ENCODE results near the gene APOC3.
"Not testable (repeated sequence)": the region's sequence is repeated elsewhere in the genome, so short reads cannot be mapped to it uniquely, and the experiment has no call there.

Gene APOC3

GRCh38 chr11:116832350-116833290 lies 2.9 kb downstream of the APOC3 start:
- DNase-seq = no peak

DNA sequence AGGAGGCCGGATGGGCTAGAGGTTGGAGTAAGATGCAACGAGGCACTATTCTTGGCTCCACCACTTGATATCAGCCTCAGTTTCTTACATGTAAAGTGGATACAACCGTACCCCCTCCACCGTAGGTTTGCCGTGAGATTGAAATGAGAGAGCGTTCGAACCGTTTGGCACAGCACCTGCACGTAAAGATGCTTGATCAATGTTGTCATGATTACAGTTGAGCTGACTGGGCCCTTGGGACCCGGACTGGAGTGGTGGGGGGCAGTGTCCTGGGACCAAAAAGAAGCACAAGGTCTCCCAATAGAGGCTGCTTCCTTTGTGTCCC lies 3.7 kb downstream of the APOC3 start:
- DNase-seq = no peak

GRCh38 chr11:116833816-116834534 lies 4.3 kb downstream of the APOC3 start:
- DNase-seq = no peak

DNA sequence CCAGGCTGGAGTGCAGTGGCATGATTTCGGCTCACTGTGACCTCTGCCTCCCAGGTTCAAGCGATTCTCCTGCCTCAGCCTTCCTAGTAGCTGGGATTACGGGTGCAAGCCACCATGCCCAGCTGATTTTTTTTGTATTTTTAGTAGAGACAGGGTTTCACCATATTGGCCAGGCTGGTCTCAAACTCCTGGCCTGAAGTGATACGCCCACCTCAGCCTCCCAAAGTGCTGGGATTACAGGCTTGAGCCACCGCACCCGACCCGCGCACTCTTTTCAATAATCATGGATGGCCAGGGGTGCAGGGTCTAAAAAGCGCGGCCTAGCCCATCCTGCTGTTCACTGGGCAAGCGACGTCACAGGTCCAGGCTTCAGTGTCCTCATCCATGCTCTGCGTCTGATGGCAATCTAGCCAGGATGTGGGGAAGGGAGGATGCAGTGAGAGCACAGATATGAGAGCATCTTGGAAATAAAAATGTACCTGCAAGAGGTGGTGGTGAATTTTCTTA lies 4.9 kb downstream of the APOC3 start:
- not testable (repeated sequence) for DNase-seq

DNA sequence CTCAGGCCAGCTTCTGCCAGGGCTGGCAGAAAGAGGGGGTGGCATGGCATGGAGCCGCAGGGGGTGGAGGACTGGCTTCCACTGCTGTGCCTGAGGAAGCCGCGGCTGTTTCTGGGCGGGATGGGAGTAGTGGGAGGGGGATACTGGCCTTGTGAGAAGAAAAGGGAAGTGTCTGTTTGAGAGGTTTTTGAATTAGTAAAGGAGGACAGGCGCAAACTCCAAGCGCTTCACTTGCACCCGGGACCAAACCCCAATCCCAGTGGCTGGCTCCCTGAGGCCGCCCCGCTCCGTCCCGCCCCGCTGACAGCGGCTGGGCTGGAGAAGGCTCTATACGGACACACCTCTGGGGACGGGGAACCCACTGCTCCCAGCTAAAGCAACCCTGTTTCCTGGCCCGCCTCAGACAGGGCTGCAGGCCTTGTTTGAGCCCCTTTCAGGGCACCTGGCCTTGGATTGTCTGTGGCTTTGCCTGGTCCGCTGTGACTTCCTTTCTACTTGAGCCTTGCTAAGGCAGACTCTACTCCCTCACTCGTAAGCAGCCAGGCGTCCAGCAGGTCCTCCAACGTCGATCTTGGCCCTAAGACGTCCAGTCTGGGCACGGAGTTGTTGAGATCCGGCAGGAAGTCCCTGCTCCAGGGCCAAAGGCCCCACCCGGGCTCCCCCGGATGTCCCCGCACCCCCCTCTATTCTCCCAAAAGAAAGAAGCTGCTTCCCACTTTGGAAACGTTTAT lies 5.5 kb downstream of the APOC3 start:
- peak; percentile 78 for DNase-seq

- DNase-seq = peak; percentile 91
Observed at GRCh38 chr11:116835791-116836631, 6.3 kb downstream of the APOC3 start.

- DNase-seq = no peak
Observed at GRCh38 chr11:116836632-116836991, 6.9 kb downstream of the APOC3 start.

DNA sequence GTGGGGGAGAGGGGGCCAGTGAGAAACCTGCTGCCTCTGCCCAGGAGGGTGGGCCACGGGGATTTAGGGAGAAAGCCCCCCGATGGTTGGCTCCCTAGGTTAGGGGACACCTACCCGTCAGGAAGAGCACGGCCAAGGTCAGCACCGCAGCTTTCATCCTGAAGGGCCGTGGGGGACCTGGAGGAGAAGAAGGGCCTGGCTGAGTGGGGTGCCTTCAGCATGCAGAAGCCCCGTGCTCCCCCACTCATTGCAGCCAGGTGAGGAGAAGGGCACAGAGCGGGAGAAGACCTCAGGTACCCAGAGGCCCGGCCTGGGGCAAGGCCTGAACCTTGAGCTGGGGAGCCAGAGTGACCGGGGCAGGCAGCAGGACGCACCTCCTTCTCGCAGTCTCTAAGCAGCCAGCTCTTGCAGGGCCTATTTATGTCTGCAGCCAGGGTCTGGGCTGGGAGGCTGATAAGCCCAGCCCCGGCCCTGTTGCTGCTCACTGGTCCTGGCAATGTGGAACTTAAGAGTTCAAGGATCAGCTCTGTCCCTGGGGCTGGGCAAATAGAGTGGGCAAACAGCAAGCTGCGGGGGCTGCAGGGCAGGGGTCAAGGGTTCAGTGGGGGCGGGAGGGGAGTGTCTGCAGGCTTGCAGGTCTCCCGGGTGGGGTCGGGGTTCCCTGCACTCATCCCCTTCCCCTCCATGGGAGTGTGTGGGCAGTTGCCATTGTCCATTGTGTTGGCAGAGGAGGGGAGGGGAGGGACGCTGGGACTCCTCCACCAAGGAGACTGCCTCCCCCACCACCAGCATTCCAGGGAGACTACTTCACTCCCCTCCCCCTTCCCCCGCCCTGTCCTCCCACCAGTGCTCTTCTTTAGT lies 7.8 kb downstream of the APOC3 start, which contains the start of gene APOA1:
Gene APOA1, minus strand, starts transcription at position 392 of the 861 bp plus-strand sequence. Its CDS starts 235 bp downstream, at position 157.
- no peak for DNase-seq

GRCh38 chr11:116838321-116839084 lies 8.8 kb downstream of the APOC3 start:
- no peak for DNase-seq

DNA sequence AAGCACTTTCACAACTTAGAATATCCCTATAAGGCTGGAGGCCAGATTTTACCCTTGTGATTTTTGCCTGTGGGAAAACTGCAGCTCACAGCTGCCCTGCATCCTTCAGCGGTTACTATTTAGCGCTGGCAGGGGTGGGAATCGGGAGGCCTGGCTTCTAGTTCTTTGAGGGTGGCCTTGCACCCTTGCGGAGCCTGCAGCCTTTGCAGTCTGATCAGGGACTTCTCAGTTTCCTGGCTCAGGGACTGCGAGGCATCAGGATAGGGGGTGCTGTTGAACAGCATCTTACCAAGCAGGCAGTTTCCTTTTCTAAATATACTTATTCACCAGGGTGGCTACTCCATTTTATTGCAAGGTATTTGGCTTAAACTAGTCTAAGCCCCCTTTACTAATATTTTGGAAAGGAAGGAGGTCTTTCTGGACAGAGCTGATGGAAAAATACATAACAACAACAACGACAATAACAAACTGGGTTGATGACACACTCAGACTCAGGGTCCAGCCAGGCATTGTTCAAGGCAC lies 10.6 kb downstream of the APOC3 start:
- peak; percentile 15 for DNase-seq

- no peak for DNase-seq
Observed at GRCh38 chr11:116840746-116841296, 11.1 kb downstream of the APOC3 start.

DNA sequence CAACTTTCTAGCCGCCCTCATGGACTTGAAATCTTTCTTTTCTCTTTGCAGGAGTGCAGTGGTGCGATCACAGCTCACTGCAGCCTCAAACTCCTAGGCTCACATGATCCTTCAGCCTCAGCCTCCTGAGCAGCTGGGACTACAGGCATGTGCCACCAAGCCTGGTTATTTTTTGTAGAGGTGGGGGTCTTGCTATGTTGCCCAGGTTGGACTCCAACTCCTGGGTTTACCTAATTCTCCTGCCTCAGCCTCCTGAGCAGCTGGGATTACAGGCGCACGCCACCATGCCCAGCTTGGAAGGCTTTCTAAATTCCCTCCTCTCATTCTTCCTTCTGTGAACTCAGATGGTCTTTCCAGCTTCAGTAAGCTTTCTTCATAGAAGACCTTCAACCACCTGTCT lies 12.4 kb downstream of the APOC3 start:
- no peak for DNase-seq

- no peak for DNase-seq
Observed at GRCh38 chr11:116842909-116843308, 13.2 kb downstream of the APOC3 start.

- DNase-seq = no peak
Observed at GRCh38 chr11:116843661-116844060, 14.0 kb downstream of the APOC3 start.

DNA sequence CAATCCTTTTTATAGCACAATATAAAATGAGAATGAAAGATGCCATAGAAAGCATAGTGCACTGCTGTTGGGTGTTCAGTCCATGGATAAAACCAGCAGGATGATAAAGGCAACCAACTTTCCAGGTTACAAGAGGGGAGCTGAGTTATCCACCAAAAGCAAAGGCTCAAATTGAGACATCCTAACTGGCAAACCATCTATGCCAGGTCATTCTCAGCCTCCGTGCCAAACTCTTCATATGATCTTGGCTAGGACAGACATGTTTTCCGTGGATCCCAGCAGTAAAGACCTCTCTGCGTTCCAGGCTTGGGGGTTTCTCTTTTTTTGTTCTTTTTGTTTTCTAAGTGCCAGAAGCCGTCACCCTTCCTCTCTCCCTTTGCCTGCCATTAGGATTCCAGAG lies 15.0 kb downstream of the APOC3 start:
- DNase-seq = no peak

GRCh38 chr11:116847612-116848011 lies 17.9 kb downstream of the APOC3 start:
- DNase-seq = no peak

DNA sequence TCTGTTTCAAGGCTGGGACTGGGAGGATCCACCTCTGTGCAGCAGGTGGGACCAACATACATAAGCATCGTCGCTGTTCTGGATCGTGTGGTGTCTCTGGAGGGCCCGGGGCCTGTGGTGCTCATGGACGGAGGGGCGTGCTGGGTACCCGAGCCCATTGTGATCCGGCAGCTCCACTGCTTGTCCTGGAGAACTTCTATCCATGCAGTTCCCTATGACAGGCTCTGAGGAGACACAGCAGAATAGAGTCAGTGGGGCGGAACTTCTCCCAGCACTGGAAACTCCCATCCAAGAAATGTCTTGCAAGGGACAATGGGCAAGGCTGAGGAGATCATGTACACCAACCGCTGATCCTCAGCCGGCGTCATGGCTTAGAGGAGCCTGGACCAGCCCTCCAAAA lies 19.4 kb downstream of the APOC3 start:
- DNase-seq = no peak

GRCh38 chr11:116849486-116849885 lies 19.8 kb downstream of the APOC3 start:
- no peak for DNase-seq

- DNase-seq = peak; percentile 87
Observed at GRCh38 chr11:116851626-116852025, 21.9 kb downstream of the APOC3 start.

All from MV-4-11 (cell line).